ENCODE data around the gene ATOSB. TPM values are rescaled to one million over a fixed set of nuclear protein-coding genes. Genes with fewer than 3 reads are reported as not detected.
A peak's percentile ranks its signal among the peaks of the same experiment; 100 is the strongest.

The ATOSB gene
- total RNA-seq, 1 donor from 2014 or later: 15.6 TPM

- no peak for ATAC-seq
- intact Hi-C loops (cut with micrococcal nuclease): no loop called here
- DNase-seq: no peak
Observed at GRCh38 chr9:35060548-35061207, 55.0 kb downstream of the ATOSB start.

GRCh38 chr9:35059438-35059837 is 56.2 kb downstream of the ATOSB start:
- ATAC-seq: no peak
- intact Hi-C loops (cut with micrococcal nuclease): no loop called here

GRCh38 chr9:35057271-35057620 is 58.4 kb downstream of the ATOSB start:
- DNase-seq: no peak
- no peak for ATAC-seq
- intact Hi-C loops (cut with micrococcal nuclease): no loop called here

More at GRCh38 chr9:35059438-35059837, 56.2 kb downstream of the ATOSB start:
- DNase-seq: no peak

GRCh38 chr9:35056571-35057270 is 58.9 kb downstream of the ATOSB start:
- peak; percentile 23 for ATAC-seq
- DNase-seq: no peak
- intact Hi-C loops (cut with micrococcal nuclease): no loop called here

GRCh38 chr9:35054871-35055644 is 60.6 kb downstream of the ATOSB start:
- ATAC-seq: no peak
- intact Hi-C loops (cut with micrococcal nuclease): no loop called here
- DNase-seq: no peak

- intact Hi-C loops (cut with micrococcal nuclease): no loop called here
- ATAC-seq: no peak
- DNase-seq: no peak
Observed at GRCh38 chr9:35054185-35054835, 61.4 kb downstream of the ATOSB start.

Other genes starting within 250 kb of the ATOSB start
- gene PHF24, start 157.6 kb downstream of the ATOSB start, total RNA-seq: 0.10 TPM
- 36.2 TPM for gene DNAJB5, start 126.1 kb downstream of the ATOSB start, total RNA-seq
- 233 TPM for gene VCP, start 43.2 kb downstream of the ATOSB start, total RNA-seq
- 4.4 TPM for gene FANCG, start 35.9 kb downstream of the ATOSB start, total RNA-seq
- gene PIGO, start 19.3 kb downstream of the ATOSB start, total RNA-seq: 9.5 TPM
- gene STOML2, start 12.7 kb downstream of the ATOSB start, total RNA-seq: 150 TPM
- 25.5 TPM for gene UNC13B, start 46.1 kb upstream of the ATOSB start, total RNA-seq

Data from left ventricle myocardium superior (tissue), 1 donor.